Measurements from ENCODE around the gene ZMIZ1.

ZMIZ1 gene

GRCh38 chr10:79050896-79051555, 17.7 kb upstream of the ZMIZ1 start:
- peak; percentile 46 for DNase-seq (ENCODE audit: low spot score)

- DNase-seq (ENCODE audit: low spot score): no peak
Observed at GRCh38 chr10:79051766-79052165, 17.0 kb upstream of the ZMIZ1 start.

DNA sequence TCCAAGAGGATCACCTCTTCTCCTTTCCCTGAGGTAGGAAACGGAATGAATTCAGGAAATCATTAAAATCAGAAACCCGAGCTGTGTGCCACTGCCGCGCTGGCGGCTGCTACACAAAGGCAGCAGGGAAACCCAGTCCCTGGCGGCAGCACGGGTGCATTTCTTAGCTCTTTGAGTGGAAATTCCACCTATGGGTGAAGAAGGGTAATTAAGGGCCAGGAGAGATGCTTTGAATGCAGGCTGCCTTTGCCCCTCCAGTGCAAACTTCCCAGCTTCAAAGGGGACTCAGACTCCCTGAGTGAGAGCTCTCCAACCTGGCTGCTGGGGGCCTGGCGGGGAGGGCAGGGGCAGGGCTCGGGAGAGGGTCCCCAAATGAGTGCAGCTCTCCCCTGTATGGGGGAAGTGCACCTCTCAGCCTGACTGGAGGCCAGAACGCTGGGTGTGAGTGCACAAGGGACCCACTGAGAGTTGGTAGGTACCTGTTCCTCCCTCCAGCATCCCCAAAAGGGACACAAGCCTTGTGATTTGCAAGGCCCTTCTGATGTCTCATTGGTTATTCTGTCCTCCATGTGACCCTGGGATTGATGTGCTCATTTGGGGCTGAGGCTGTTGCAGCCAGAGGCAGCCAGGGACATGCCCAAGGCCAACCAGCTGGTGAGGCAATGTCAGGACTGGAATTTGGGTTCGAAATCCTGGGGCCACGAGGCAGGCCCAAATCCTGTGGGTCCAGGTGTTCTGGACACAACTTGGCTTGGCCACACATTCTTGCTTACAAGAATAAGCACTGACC, 16.3 kb upstream of the ZMIZ1 start:
- no peak for DNase-seq (ENCODE audit: low spot score)

GRCh38 chr10:79053081-79053434, 15.7 kb upstream of the ZMIZ1 start:
- DNase-seq (ENCODE audit: low spot score): no peak

DNA sequence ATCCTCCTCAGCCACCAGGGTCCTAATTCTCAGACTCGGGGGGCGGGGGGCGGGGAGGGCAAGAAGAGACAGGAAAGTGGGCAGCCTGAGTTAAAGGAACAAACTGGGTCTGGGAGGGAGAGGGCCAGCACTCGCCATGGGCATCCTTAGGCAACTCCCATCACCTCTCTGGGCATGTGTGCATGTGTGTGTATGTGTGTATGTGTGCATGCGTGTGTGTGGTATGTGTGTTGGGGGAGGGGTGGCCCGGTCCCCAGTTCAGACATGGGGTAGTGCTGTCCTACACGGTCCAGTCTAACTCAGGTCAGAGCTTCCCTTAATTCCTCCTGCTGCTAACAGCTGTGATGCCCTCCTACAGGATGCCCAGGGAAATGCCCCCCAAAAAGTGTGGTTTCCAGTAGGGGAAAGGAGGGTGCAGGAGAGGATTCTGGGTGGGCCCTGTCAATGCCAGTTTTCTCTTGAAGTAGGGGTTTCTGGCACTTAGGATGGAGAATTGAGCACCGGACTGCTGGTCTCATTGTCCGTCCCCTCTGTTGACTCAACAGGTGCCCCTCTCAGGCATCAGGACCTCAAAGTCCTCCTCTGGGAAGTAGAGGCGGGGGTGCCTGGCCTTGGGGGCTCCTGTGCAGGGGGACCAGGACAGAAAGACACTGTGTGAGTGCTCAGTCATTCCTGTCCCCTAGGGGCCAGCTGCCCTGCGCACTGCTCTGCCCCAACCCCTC, 15.1 kb upstream of the ZMIZ1 start:
- DNase-seq (ENCODE audit: low spot score): no peak

GRCh38 chr10:79054203-79055099, 14.3 kb upstream of the ZMIZ1 start:
- DNase-seq (ENCODE audit: low spot score): no peak

DNA sequence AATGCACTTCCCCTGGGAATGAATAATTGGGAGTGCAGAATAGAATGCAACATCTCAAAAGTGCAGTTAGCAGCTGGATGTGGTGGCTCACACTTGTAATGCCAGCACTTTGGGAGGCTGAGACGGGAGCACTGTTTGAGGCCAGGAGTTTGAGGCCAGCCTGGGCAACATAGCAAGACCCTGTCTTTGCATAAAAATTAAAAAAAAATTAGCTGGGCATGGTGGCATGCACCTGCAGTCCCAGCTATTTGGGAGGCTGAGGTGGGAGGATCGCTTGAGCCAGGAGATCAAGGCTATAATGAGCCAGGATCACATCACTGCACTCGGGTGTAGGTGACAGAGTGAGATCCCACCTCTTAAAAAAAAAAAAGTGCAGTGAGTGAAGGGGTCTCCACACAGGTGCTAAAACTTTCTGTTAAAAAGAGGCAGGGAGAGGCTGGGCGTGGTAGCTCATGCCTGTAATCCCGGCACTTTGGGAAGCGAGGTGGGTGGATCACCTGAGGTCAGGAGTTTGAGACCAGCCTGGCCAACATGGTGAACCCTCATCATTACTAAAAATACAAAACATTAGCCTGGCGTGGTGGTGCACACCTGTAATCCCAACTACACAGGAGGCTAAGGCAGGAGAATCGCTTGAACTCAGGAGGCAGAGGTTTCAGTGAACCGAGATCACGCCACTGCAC, 13.5 kb upstream of the ZMIZ1 start:
- DNase-seq (ENCODE audit: low spot score): no peak

GRCh38 chr10:79055892-79056291, 12.9 kb upstream of the ZMIZ1 start:
- DNase-seq (ENCODE audit: low spot score): no peak

DNA sequence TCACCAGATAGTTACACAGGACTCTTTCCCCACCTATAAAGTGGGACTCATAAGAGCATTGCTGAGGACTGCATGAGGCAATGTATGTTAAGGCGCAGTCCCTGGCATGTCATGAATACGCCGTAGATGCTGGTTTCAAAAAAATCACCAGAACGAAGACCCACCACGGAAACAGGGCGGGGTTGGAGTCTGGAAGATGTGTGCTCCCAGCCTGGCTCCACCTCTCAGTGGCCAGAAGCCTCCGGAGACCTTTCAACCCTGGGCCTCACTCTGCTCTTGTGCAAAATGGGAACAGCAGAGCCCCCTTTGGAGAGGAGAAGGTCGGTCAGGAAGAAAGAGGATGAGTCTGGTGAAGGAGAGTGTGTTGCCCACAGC, 12.4 kb upstream of the ZMIZ1 start:
- no peak for DNase-seq (ENCODE audit: low spot score)

GRCh38 chr10:79056736-79057391, 11.9 kb upstream of the ZMIZ1 start:
- no peak for DNase-seq (ENCODE audit: low spot score)

DNA sequence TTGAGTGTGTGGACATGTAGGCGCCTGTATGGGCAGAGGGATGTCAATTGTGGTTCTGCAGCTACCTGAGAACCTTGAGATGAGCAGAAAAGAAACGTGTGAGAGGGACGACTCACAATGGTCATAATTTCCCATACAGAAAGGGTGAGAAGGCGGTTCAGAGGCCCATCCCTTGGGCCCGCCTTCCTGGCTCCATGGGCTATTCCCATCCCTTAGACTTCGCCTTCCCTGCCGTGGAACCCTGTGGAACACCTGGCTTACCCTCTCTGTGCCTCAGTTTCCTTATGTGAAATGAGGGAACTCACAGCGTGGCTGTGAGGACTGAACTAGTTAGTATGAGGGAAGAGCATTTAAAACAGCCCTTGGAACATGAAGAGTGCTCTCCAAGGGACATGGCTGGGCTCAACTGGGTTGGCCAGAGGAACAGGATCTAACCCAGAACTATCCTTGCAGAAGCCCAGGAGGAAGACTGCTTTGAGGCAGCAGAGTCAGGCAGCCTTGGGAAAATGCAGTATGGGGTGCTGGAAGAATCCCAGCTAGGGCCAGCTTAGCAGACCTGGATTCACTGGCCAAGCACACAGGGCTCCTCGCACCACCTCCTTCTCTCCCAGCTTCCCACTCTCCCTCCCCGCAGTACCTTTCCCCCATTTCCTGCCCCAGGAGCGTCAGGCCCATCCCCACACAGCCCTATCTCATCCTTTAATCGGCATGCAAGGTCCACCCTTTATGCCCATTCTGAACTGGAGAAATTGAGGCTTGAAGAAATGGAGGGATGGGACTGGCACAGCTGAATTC, 11.1 kb upstream of the ZMIZ1 start:
- DNase-seq (ENCODE audit: low spot score): no peak

GRCh38 chr10:79058899-79059841, 9.6 kb upstream of the ZMIZ1 start:
- no peak for DNase-seq (ENCODE audit: low spot score)

DNA sequence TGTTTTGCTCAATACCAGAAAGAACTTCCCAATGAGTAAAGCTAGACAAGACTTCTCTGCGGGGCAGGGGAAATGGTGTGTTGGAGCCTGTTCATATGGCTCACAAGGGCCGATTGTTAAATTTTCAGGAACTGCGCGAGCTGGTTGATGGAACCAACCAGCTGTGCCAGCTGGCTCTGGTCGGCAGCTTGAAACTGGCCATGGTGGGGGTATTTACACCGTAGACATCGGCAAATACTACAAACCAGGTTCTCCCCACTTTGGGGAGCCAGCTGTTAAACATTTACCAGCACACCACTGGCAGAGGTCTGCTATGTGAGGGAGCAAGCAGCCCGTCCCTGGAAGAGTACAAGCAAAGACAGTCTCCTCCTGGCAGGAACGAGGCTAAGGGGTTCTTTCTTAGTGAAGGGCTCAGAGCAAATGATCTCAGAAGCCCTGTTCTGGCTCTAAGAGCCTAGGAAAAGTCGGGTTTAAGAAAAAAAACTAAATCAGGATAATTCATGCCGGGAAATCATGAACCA, 8.8 kb upstream of the ZMIZ1 start:
- no peak for DNase-seq (ENCODE audit: low spot score)

GRCh38 chr10:79060641-79061255, 8.0 kb upstream of the ZMIZ1 start:
- DNase-seq (ENCODE audit: low spot score): no peak

DNA sequence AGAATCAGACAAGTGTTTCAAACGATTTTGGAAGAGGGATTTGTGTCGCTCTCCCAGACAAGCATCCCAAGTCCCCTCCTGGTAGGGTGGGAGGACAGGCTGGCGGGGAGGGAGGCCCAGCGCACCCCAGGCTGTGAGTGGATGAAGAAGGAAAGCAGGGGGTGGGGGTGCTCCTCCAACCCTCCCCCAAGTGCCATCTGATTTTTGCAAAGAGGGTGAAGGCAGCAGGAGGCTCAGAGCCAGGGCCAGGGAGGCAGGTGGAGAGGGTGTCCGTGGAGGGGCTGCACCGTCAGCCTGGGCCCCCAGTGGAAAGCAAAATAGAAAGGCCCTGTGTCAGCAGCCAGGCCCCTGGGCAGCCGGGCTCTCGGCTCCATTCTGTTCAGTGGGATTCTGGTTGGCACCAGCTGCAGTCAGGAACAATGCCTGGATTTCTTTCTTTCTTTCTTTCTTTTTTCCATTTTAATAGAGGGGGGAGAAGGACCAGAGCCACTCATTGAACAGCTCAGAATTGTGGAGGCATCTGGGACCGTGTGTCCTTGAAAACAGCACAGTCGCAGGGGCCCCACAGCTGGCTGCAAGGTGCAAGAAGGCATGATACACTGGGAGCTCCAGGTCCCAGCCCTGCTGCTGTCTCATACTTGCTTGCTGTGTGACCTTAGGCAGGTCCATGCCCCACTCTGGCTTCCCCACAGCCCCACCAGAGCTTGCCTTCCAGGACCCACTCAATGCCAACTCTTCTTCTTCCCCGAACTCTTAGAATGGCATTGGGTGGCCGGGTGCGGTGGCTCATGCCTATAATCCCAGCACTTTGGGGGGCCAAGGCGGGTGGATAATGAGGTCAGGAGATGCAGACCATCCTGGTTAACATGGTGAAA, 7.1 kb upstream of the ZMIZ1 start:
- DNase-seq (ENCODE audit: low spot score): no peak

DNA sequence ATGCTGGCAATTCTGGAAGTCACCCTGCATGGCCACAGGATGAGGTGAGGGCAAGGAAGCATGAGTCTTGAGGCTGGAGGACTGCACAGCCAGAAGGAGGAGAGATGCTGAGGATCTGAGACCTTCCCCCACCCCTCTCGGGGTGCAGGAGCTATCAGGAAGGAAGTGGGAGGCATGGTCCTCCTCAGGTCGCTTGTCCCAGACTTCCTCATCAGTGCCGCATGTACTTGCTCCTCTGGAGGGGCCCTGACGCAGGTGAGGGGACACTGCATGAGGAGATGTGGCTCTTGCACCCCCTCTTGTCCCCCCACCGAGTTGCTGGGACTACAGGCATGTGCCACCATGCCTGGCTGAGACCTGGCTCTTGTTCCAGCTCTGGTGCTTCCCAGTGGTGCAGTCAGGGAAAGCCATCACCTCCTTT, 5.7 kb upstream of the ZMIZ1 start:
- no peak for DNase-seq (ENCODE audit: low spot score)

All from hepatic stellate cell (primary cell).